Gastroesophageal sphincter (tissue), 4 donors: ENCODE results near the gene PPP2R5C. TPM values are rescaled to one million over a fixed set of nuclear protein-coding genes. Genes with fewer than 3 reads are reported as not detected.

ENCODE experiments used
- ATAC-seq: fragments of 150-250 bp; one replicate; pipeline ENCODE4 v1.9.1; 2016; ENCODE audit warnings: mild to moderate bottlenecking, moderate library complexity
- H3K27ac ChIP-seq, 4 donors: fragments of 200-600 bp; sonication (generic) in 3 of 4; 1 replicate in 3 of 4; 2 replicates in 1 of 4; pipeline ENCODE4 v1.5.1; 2016 to 2019
- H3K27me3 ChIP-seq: fragments of 200-600 bp; sonication (generic); one replicate; pipeline ENCODE4 v1.5.1; 2019
- H3K36me3 ChIP-seq, 2 donors: fragments of 200-600 bp; sonication (generic); one replicate each; pipeline ENCODE4 v1.5.1; 2019; ENCODE audit warnings: control low read depth in 1 of 2
- H3K4me1 ChIP-seq, 3 donors: fragments of 200-600 bp; sonication (generic); 1 replicate in 2 of 3; 2 replicates in 1 of 3; pipeline ENCODE4 v1.5.1; 2016 to 2019; ENCODE audit warnings: control low read depth in 2 of 3
- H3K4me3 ChIP-seq, 2 donors: fragments of 200-600 bp; sonication (generic); one replicate each; pipeline ENCODE4 v1.5.1; 2019; ENCODE audit warnings: mild to moderate bottlenecking in 1 of 2, moderate library complexity in 1 of 2
- H3K9me3 ChIP-seq, 3 donors: fragments of 200-600 bp; sonication (generic); one replicate each; pipeline ENCODE4 v1.5.1; 2017 to 2019; ENCODE audit warnings: control low read depth in 2 of 3
- EP300 ChIP-seq: sonication (generic); formaldehyde crosslinking; IDR thresholded peaks from one replicate; pipeline ENCODE4 v1.6.1; 2017; ENCODE audit warnings: antibody characterized with exemption, mild to moderate bottlenecking
- POLR2A ChIP-seq, 2 donors: fragments of 450-650 bp; IDR thresholded peaks; one replicate each; pipeline ENCODE4 v1.6.1; 2017; ENCODE audit warnings: antibody characterized with exemption in 2 of 2, mild to moderate bottlenecking in 2 of 2, moderate library complexity in 1 of 2
- POLR2AphosphoS5 ChIP-seq: sonication (generic); formaldehyde crosslinking; IDR thresholded peaks from one replicate; pipeline ENCODE4 v1.6.1; 2017; ENCODE audit warnings: antibody characterized with exemption
- WGBS, 2 donors: methylation state at CpG; one replicate each; pipeline ENCODE4 v1.1.5; 2018; ENCODE audit warnings: low coverage in 1 of 2; 5-methylcytosine and 5-hydroxymethylcytosine counted together
- total RNA-seq, 4 donors: library from RNA; depleted of rRNA; stranded (reverse); fragments of >200 nt; gene quantifications; one replicate each; pipeline ENCODE4 v1.1.0, GENCODE V29; 2016
- TF ChIP-seq, protein P1 (sequence below), 4 experiments: fragments of 200-600 bp in 2 of 4; fragments of 450-650 bp in 2 of 4; sonication (generic) in 1 of 4; IDR thresholded peaks; one replicate each; pipeline ENCODE4 v1.5.1; 2017 to 2019; ENCODE audit warnings: antibody characterized with exemption in 4 of 4, mild to moderate bottlenecking in 2 of 4, moderate library complexity in 2 of 4

The PPP2R5C gene
- total RNA-seq, 4 donors from 2014 or later = 123 to 199 (median 131) TPM

DNA sequence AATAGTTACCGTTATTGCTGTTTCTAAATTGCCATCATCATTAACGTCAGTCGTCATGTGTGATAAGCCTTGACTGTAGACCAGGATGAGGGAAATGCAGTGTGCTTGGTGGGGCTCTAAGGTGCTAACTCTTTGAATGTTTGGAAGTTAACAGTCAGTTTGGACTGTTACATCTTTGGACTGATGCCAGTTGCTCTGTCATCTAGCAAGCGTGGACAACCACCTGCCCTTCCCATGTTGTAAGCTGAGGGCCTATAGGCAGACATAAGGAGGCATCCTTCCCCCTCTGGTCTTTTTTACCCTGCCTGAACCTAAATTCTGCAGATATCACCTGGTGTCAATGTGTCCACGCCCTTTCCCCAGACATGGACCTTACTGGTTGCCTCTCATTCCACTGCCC is 94.4 kb downstream of the PPP2R5C start:
- no peaks in the 10 kb centered on the region for H3K9me3 ChIP-seq
- no peak overlapping the region for H3K27ac ChIP-seq
- H3K4me3 ChIP-seq = no peak overlapping the region
- TF ChIP-seq POLR2AphosphoS5 (no peak), POLR2A (IDR thresholded peaks at IDR 0.05) (no peak), EP300 (no peak)
- TF ChIP-seq, protein P1, sequence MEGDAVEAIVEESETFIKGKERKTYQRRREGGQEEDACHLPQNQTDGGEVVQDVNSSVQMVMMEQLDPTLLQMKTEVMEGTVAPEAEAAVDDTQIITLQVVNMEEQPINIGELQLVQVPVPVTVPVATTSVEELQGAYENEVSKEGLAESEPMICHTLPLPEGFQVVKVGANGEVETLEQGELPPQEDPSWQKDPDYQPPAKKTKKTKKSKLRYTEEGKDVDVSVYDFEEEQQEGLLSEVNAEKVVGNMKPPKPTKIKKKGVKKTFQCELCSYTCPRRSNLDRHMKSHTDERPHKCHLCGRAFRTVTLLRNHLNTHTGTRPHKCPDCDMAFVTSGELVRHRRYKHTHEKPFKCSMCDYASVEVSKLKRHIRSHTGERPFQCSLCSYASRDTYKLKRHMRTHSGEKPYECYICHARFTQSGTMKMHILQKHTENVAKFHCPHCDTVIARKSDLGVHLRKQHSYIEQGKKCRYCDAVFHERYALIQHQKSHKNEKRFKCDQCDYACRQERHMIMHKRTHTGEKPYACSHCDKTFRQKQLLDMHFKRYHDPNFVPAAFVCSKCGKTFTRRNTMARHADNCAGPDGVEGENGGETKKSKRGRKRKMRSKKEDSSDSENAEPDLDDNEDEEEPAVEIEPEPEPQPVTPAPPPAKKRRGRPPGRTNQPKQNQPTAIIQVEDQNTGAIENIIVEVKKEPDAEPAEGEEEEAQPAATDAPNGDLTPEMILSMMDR (IDR thresholded peaks at IDR 0.05) = no peak
- peaks cover 3 to 55% (median 11%) of the 10 kb centered on the region in 3 donors for H3K4me1 ChIP-seq
- no peak for ATAC-seq
- WGBS, 2 donors = 68 to 84% methylated on average over 4 of the region's 5 CpGs
- H3K27me3 ChIP-seq = no peaks in the 10 kb centered on the region
- H3K36me3 ChIP-seq = peaks cover 0 to 28% of the 10 kb centered on the region in 2 donors

DNA sequence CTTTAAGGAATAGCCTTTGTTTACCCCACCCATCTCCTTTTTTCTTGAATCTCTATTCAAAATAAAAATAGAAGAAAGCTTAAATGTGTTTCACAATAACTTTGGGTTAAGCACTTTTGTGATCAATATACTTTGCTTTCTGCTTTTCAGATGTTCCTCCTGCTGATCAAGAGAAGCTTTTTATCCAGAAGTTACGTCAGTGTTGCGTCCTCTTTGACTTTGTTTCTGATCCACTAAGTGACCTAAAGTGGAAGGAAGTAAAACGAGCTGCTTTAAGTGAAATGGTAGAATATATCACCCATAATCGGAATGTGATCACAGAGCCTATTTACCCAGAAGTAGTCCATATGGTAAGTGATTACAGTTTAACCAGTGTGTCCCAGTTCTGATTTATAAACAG is 95.0 kb downstream of the PPP2R5C start:
- H3K9me3 ChIP-seq = no peaks in the 10 kb centered on the region
- ATAC-seq = no peak
- no peak overlapping the region for H3K27ac ChIP-seq
- no peak overlapping the region for H3K4me3 ChIP-seq
- WGBS, 2 donors = 78 to 82% methylated on average over 4 of the region's 4 CpGs
- TF ChIP-seq, protein P1 (IDR thresholded peaks at IDR 0.05) = no peak
- TF ChIP-seq POLR2AphosphoS5 = no peak
- no peak for TF ChIP-seq POLR2A (IDR thresholded peaks at IDR 0.05)
- no peak for TF ChIP-seq EP300
- no peaks in the 10 kb centered on the region for H3K27me3 ChIP-seq
- H3K4me1 ChIP-seq = peaks cover 3 to 51% (median 11%) of the 10 kb centered on the region in 3 donors
- peaks cover 0 to 28% of the 10 kb centered on the region in 2 donors for H3K36me3 ChIP-seq

DNA sequence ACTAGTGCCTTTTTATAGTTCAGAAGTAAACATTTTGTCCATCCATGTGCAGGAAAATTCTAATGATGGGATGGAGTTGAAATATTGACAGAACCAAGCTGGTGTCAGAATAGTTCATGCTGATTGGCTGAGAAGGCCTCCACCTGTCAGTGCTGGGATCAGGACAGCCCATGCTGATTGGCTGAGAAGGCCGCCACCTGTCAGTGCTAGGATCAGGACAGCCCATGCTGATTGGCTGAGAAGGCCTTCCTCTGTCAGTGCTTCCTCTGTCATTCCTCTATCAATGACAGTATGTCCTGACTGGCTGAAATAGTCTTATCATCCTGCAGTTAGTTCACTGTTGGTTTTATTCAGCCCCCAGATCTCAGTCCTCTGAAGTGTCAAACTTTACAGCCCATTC is 95.7 kb downstream of the PPP2R5C start:
- TF ChIP-seq, protein P1 (IDR thresholded peaks at IDR 0.05) = no peak
- TF ChIP-seq POLR2AphosphoS5 (no peak), EP300 (no peak), POLR2A (IDR thresholded peaks at IDR 0.05) (no peak)
- H3K36me3 ChIP-seq = peaks cover 0 to 28% of the 10 kb centered on the region in 2 donors
- 100% methylated on average over 1 of the region's 1 CpG; no CpG with 5 or more reads in 1 of the 2 donors for WGBS, 2 donors
- H3K27ac ChIP-seq = no peak overlapping the region
- ATAC-seq = no peak
- H3K27me3 ChIP-seq = no peaks in the 10 kb centered on the region
- no peaks in the 10 kb centered on the region for H3K9me3 ChIP-seq
- no peak overlapping the region for H3K4me3 ChIP-seq
- peaks cover 3 to 50% (median 11%) of the 10 kb centered on the region in 3 donors for H3K4me1 ChIP-seq

DNA sequence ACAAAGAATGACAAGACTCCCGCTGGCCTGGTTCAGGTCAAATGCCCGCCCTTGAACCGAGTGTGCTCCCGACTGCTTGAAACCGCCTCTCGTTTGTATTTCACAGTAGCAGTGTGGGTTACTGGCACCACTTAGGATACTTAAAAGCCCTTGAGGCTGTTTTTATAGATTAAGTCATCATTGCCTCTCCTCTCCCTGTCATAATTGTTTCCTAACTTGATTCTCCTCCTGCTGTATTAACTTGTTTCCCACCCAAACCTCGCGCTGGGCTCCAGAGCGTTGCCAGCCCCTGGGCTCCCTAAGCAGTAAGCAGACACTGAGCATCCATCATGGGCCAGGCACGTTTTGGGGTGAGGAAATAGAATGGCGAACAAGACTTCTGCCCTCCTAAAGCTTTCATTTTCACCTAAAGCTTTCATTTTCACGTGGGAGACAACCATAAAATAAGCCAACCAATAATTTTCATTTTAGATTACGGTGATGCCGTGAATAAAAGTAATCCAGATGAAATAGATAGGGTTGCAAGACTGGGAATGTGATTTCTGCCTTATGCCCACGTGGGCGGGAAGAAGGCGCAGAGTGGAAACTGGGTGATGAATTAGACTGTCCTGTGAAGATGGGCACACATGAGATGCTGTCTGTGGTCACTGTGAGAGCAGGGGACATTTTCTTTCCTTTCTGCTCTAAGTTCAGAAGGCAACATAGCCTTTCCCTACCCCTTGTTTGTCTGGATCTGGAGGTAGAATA is 97.5 kb downstream of the PPP2R5C start:
- H3K4me1 ChIP-seq = peaks cover 3 to 46% (median 5%) of the 10 kb centered on the region in 3 donors
- ATAC-seq = no peak
- 86 to 90% methylated on average over 10 to 13 of the region's 17 CpGs for WGBS, 2 donors
- TF ChIP-seq POLR2AphosphoS5 = no peak
- no peak for TF ChIP-seq EP300
- no peak for TF ChIP-seq POLR2A (IDR thresholded peaks at IDR 0.05)
- TF ChIP-seq, protein P1 (IDR thresholded peaks at IDR 0.05) = no peak
- no peak overlapping the region for H3K27ac ChIP-seq
- H3K4me3 ChIP-seq = no peak overlapping the region
- peaks cover 0 to 30% of the 10 kb centered on the region in 2 donors for H3K36me3 ChIP-seq
- H3K9me3 ChIP-seq = no peaks in the 10 kb centered on the region
- H3K27me3 ChIP-seq = no peaks in the 10 kb centered on the region

DNA sequence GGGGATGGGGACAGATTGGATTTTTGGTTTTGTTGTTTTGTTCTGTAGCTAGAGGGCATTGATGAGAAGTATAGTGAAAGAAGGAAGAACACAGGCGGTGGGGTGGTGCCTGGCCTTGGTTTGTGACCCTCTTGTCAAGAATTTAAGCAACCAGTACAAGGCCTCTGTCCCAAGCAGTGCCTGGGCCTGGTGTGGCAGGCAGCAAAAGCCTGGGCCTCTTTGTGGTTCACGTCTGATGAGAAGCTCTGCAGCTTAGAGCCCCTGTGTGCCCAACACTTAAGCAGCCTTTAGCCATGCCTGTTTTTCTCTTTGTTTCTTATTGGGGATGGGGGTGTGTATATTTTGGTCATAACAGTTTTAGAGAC is 98.0 kb downstream of the PPP2R5C start:
- ATAC-seq = no peak
- TF ChIP-seq, protein P1 (IDR thresholded peaks at IDR 0.05) = no peak
- TF ChIP-seq POLR2AphosphoS5 = no peak
- TF ChIP-seq POLR2A (IDR thresholded peaks at IDR 0.05) = no peak
- no peak for TF ChIP-seq EP300
- Histone ChIP-seq H3K4me1 (peaks cover 0 to 41% (median 3%) of the 10 kb centered on the region in 3 donors), H3K27me3 (no peaks in the 10 kb centered on the region), H3K36me3 (peaks cover 0 to 36% of the 10 kb centered on the region in 2 donors), H3K9me3 (no peaks in the 10 kb centered on the region), H3K27ac (no peak overlapping the region), H3K4me3 (no peak overlapping the region)
- 89 to 93% methylated on average over 2 of the region's 2 CpGs for WGBS, 2 donors
